Midbrain (tissue), 1 donor: ENCODE measurements around the gene WDFY4.

Source experiments
- DNase-seq: peaks from one replicate; lab custom pipeline; 2025; lab: John Stamatoyannopoulos, UW

Gene WDFY4

DNA sequence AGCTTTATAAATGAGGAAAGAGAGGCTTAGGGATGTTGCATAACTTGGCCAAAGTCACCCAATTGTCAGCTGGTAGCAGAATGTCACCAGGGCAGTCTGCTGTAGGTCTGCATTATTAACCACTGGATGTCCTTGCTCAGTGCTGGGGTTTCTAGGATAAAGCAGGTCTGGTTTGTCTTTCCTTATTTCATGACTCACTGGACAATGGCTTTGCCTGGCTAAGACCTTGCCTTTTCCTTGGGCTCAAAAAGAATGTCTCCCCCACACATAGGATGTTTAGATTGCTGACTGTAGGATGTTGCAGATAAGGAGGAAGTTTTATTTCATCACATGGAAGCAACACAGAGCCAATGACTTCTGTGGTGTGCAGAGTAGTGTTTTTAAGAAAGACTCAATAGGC is 29.4 kb downstream of the WDFY4 start:
- no peak for DNase-seq

DNA sequence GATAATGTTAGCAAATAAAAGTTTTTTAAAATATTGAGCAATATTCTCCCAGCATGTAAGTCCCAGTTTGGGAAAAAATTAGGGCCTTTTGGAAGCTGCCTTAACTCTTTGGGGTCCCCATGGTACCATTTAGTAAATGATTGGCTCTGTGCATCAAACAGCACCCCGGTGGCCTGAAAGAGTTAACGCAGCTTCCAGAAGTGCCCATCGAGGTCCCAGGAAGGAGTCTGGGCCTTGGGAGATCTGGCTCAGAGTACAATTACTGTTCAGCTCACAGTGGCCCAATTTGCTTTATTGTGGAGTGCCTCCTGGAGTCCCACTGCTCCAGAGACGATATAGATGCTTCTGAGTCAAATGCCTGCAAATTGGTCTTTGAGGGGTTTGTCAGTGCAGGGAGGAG is 31.7 kb downstream of the WDFY4 start:
- no peak for DNase-seq

DNA sequence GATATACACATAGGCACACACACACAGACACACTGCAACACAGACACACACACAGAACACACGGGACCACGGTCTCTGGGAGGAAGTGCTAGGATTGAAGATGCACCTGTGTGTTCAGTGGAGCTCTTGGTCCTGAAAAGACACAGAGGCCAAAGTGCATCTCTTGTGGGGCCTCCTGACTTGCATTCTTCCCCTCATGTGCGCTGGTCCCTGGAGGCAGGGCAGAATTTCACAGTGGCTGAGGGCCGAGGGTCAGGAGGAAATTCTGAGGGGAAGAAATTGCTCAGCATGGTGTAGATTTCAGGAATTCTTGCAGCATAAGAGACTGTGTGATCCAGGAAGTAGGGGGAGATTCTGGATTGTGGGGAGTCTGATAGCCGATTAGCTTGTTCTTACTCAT is 35.9 kb downstream of the WDFY4 start:
- DNase-seq, result no peak

DNA sequence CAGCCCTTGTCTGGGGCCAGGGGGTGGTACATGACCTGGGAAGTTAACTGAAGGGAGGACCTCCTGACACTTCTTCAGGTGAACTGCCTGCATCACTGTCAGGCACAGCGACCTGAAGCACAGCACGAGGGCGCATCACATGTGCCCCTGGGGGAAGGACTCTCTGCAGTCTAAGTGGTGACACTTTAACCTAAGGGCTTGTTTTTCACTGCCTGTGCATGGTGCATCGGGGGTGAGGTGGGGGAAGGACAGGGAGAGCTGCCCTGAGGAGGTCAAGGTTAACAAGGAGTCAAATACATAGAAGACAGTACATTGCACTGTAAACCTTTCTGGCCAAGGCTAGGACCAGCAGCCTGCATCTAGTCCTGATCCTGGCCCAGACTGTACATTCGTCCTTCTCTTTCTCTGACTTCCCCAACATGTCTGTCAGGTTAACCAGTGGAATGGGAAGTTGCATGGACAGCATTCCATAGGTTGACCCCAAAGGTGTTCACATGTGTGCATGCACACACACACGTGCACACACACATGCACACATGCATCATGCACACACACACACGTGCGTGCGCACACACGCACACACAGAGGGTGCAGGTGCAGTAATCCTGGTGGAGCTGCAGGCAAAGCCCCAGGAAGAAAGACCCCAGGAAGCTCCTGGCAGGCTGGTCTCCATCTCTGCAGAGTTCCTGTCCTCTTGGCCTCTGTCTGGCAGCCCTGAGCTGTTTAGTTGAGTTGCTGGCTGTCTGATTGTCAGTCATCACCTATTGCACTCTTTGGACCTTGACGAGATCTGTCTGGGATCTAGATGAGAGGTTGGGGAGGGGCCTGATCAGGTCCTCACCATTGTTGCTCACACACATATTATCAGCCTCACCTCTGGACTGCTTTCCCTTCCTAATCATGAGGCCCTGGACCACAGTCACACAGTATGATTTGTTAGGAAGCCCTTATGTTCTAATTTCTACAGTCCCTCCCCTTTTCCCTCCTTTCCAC is 37.8 kb downstream of the WDFY4 start:
- no peak for DNase-seq

DNA sequence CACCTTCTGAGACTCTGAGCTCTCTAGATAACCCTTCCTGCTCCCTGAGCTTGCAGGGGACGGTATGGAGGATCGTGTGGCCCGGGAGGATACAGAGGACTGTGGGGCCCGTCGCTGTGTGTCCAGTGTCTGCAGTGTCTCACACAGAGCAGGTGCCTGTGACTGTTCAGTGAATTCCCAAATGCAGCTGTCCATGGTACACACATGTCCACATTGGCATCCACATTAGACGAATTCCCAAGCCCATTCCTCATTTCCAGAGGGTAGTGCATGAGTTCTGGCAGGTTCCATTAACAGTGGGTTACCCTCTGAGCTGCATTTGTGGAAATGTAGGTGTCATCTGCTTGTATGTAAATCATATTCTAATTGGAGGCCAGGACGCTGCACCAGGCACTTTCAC is 39.5 kb downstream of the WDFY4 start:
- no peak for DNase-seq

DNA sequence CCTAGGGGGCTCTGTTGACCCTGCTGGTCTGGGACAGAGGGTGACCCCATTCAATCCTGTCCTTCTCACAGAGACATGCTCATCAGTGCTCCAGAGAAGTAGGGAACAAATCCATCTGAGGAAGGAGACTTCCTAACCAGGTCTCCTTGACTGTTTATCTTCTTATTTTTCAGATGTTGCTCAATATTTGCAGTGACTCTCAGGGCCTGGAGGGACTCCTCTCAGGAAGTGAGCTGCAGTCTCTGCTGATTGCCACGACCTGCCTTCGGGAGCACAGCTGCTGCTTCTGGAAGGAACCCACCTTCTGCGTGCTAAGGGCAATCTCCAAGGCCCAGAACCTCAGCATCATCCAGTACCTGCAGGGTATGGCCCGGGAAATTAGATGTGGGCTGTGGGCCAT is 41.0 kb downstream of the WDFY4 start:
- DNase-seq, result no peak

DNA sequence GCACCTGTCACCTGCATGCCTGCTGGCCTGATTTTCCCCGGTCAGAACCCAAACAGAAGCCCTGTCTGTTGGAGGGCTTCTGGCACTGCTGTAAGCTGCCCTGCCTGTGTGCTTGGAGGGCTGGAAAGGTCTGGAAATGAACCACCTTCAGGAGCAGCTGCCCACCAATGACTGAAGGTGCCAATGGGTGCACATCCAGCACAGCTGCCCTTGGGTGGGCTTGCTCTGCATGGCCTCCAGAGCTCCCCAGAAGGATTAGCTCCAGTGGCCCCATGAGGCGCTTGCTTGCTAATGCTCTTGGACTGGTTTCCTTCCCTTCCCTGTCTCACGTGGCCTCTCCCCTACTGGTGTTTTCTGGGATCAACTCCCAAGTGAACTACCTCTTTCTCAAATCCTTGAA is 43.2 kb downstream of the WDFY4 start:
- DNase-seq, result no peak

DNA sequence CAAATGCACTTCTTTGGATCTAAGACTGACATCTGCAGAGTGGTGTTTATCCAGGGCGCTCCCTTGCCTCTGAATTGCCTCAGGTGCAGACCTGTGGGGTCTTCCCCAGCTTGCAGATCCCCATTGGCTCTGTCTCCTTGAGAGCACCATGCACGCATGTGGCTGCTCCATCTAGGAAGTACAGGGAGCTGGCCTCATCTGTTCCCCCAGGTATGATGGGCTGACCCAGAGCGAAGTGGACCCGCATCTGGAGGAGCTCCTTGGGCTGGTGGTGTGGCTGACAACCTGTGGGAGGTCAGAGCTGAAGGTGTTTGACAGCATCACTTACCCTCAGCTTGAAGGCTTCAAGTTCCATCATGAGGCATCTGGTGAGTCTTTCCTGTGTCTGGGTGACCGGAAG is 44.5 kb downstream of the WDFY4 start:
- DNase-seq, result no peak

DNA sequence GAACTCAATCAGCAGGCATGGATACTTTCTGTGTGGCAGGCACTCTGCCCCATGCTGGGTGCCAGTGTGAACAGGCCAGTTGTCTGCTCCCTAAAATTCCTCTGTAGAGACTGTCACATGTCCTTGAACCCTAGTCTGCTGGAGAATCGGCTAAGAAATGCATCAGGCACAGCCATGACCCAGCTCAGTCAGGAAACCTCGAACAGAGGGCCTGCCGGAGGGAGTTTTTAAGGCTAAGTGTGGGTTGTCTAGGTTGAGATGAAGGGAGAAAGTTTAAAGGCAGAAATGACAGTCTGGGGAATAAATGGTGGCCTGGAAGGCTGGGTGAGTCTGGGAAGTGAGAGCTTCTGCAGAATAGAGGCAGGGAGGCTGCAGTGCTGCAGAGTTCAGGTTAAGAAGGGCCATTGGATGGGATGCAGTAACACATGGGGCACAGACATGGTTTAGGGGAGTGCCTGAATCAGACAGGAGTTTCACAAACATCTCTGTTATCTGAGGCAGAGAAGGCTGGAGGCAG is 45.3 kb downstream of the WDFY4 start:
- no peak for DNase-seq

DNA sequence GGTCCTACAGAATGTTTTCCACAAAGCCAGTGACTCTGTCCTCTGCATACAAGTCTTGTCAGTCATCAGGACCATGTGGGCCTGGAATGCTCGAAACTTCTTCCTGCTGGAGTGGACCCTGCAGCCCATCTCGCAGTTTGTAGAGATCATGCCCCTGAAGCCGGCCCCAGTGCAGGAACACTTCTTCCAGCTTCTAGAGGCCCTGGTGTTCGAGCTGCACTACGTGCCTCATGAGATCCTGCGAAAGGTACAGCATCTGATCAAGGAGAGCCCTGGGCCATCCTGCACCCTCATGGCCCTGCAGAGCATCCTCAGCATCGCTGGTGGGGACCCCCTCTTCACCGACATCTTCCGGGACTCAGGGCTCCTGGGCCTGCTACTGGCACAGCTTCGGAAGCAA is 46.5 kb downstream of the WDFY4 start:
- no peak for DNase-seq

DNA sequence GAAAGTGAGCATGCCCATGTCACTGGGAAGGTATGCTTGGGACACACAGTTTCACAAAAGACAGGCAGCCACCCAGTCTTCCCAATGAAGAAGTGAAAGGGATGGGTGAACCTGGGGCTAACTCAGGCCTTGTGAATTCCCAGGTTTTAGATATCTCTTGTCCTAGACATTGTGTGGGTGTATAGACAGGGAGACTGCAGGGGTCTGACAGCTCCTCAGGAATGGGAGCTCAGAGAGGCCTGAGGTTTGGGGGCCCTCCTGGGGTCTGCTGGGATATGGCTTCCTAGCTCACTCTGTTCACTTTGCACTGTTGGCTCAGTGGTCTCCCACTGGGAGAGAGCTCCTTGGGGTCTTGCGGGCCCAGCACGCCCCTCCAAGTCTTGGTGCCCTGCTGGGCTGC is 47.0 kb downstream of the WDFY4 start:
- no peak for DNase-seq

DNA sequence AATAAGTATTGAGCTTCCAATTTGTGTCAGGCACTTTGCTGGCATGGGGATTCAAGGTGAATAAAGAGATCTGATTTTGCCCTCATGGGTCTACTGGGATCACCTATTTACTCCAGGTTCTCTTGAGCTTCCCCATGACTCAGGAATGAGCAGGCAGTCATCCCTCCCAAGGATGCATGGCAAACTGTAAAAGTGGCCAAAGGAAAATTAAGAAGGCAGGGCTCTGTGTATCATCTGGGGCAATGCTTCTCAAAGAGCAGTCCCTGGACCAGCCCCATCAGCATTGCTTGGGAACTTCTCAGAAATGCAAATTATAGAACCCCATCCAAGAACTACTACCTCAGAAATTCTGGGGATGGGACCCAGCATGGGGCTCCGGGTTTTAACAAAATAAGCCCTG is 48.7 kb downstream of the WDFY4 start:
- DNase-seq, result no peak

DNA sequence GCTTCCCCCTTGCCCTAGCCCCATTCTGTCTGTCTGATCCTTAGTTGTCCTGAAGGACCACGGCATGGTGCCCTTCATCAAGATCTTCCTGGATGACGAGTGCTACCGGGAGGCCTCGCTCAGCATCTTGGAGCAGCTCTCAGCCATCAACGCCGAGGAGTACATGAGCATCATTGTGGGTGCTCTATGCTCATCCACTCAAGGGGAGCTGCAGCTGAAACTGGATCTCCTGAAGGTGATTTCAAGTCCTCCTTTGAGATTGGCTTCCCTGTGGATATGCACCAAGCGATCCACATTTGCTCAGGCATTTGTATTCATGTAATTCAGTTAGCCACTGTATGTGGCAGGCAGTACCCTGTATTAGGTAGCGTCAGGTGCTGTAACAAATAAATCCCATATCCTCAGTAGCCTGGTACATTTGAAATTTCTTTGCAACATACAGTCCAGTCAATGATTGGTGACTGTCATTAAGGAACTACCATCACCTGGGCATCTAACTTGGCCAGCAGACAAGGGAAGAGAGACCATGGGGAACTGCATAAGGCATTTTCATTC is 51.2 kb downstream of the WDFY4 start:
- no peak for DNase-seq

DNA sequence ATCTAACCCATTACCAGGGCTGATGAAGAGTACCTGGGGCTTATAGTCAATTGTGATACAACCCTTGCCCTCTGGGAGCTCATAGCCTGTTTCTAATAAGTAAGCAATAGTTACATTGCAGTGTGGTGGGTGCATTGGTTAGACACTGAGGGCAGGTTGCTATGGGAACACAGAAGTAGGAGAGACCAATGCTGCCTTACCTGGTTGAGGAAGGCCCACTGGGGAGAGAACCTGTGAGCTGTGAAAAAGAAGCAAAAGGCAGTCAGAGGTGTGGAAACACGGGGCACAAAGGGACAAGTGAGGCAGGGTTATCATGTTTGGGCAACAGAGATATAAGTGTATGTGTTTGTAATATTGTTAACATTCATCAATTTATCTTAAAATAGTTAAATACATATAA is 51.9 kb downstream of the WDFY4 start:
- no peak for DNase-seq

DNA sequence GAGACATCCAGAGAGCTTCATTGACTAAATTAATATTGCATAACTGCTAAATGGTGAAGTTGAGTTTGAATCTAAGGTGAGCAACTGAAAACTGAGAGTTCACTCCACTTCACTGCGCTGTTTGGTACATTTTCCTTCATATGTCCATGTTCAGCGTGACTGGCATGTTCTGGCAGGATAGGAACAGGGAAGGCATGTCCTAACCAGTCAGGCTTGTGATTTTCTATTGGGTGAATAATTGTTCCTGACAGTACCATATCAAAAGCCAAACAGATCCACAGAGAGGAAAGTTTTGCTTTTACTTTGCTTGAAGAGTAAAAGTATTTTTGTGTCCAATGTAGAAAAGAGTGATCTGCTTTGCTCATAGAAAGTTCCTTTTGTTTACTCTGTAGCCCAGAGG is 53.2 kb downstream of the WDFY4 start:
- no peak for DNase-seq

DNA sequence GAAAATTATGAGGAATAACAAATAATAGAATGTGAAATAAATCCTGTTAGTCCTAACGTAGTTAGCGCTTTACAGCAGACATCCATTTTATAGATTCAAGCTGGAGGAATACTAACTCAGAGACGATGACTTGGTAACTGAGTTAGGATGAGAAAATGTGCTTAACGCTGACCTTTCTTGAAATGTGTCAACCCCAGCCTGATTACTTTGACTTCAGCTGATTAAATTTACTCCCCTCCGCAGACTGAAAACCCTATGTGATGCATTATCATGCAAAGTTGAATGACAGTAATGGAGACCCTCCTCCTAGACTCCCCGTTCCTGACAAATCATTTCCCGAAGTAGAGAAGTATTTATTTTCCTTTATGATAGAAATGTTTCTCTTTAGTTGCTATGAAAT is 54.5 kb downstream of the WDFY4 start:
- DNase-seq, result no peak

DNA sequence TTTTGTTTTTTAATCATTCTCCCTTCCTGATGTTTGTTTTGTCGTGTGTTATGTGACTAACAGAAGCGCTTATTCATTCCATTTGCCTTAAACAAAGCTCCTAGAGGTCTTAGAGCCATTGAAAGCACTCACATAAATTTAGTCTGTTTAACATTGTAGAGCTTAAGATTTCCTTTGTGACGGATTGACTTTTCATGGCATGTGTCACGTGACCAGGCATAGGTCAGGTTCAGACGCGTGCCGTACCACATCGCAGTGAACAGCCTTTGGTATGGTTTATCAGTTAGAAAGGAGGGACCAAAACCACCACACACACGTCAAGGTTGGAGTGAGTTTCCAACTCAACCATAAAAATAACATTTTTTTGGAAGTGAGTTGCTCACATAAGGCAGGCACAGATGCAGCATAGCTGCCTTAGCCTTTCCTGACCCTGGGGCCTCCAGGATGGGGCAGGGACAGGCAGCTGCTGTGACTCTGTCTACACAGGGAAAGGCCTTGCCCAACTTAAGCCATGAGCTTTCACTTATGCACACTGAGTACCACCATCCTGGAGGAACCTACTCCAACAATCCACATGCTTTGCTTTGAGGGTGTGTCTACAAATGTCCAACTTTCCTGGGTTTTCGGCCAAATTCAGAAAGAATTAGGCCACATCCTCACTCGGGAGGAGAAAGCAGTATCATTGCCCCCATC is 55.5 kb downstream of the WDFY4 start:
- DNase-seq, result no peak

DNA sequence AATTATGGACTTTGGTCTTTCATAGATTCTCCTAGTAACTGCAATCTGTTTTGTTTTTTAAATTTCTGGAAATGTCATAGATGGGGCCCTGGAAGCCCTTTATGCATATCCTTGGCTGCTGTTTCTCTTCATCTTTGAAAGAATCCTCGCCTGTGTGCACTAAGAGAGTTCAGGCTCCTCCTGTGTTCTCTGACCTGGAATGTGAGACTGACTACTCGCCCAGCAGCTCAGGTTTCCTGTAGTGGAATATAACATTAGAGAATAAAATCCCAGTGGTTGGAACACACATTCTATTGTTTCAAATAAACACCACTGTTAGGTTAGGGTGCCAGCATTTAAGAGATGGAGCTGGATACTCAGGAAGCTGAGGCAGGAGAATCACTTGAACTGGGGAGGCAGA is 56.3 kb downstream of the WDFY4 start:
- DNase-seq, result no peak

DNA sequence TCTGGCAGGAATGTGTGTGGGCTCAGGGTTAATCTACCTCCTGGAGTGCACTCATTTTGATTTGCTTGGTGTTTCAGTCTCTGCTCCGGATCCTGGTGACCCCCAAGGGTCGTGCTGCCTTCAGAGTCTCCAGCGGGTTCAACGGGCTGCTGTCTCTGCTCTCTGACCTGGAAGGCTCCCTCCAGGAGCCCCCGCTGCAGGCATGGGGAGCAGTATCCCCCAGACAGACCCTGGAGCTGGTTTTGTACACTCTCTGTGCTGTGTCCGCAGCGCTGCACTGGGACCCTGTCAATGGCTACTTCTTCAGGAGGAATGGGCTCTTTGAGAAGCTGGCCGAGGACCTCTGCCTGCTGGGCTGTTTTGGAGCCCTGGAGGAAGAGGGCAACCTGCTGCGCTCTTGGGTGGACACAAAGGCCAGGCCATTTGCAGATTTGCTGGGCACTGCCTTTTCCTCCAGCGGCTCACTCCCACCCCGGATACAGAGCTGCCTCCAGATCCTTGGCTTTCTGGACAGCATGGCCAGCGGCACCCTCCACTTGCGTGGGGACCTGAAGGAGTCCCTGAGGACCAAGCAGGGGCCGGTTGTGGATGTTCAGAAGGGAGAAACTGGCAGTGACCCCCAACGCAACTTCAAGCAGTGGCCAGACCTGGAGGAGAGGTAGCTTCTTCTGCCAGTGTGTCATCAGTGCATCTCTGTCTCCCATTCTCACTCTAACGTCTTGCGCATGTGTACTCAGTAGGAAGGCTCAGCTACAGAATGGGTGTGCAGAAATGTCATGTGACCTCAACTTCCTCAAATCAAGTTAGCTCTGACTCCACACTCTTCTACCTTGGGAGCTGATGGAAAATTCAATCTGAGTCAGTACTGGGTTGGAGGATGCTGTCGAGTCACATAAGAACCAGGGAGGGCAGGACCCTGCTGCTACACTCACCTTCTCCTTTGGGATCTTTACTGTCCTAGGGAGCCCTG is 58.5 kb downstream of the WDFY4 start:
- DNase-seq, result no peak

DNA sequence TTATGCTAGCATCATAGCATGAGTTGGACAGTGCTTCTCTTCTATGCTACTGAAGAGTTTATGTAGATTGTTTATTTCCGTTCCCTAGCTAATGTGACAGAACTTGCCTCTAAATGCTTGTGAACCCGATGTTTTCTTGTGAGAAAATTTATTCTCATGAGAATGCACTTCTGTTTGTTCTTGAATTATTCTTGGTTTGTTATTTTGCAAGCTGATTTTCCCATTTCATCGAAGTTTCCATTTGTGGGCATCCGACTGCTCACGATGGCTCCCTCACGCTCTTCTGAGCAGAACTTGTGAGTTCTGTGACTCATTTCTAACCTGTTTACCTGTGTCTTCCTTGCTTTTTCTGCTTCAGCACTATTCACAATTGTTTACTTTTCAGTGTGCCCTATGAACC is 59.9 kb downstream of the WDFY4 start:
- no peak for DNase-seq

DNA sequence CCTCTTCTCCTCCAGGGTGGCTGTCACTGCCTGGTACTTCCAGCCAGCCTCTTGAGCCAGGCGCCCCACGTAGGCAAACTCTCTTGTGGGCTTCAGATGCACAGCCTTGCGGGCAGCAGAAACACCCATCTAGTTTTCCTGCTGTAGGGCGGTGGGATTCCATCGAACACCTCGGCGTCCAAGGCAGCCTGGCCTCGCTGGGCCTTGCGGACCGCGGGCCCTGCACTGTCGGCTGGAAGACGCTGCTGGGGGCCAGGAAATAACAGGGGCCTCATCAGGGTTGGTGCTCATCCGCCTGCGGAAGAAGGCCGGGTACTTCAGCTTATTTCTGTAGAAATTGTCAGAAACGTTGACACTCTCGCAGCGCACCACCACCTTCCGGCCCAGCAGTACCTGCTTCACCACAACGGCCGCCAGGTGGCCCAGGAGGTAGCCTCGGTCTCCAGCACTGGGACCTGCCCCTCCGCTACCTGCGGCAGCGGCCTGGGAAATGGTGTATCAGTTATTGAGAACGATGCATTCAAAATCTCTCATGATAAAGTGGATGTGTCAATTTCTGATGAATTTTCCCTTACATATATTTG is 61.1 kb downstream of the WDFY4 start:
- no peak for DNase-seq
